B cell (primary cell): ENCODE data around the gene COL17A1. TPM values are rescaled to one million over a fixed set of nuclear protein-coding genes. Genes with fewer than 3 reads are reported as not detected.

Source experiments
- ATAC-seq: fragments of 200-7000 bp; cut with Tn5 transposase; one replicate; pipeline ENCODE4 v1.10.0; 2021; ENCODE audit warnings: low read depth, mild to moderate bottlenecking, moderate number of reproducible peaks, moderate library complexity
- CTCF ChIA-PET: fragments of 350-600 bp; sonication (Branson Sonifier 250); formaldehyde crosslinking; loops from one replicate; lab custom pipeline; 2021; ENCODE audit warnings: antibody characterized with exemption, inconsistent platforms; lab: Charles Lee
- POLR2A ChIA-PET: fragments of 350-600 bp; sonication (Branson Sonifier 250); formaldehyde crosslinking; loops from one replicate; lab custom pipeline; 2021; ENCODE audit warnings: antibody characterized with exemption; lab: Charles Lee
- DNase-seq: peaks from one replicate; pipeline ENCODE4 v3.0.0; 2013
- H2AFZ ChIP-seq: 2 replicates; pipeline ENCODE4 v1.6.1; 2012; ENCODE audit warnings: mild to moderate bottlenecking, low read depth, low read length; ENCODE audit not compliant: insufficient read depth, poor library complexity, severe bottlenecking
- H3K27ac ChIP-seq, 2 donors: 1 replicate in 1 of 2; 2 replicates in 1 of 2; pipeline ENCODE4 v1.5.1; 2012 to 2013; ENCODE audit warnings: low read length in 2 of 2, mild to moderate bottlenecking in 2 of 2, moderate library complexity in 1 of 2
- H3K27me3 ChIP-seq, 4 experiments: fragments of 200-600 bp in 1 of 4; sonication (generic) in 1 of 4; replicated peaks in 1 of 4; 1 replicate in 2 of 4; 2 replicates in 2 of 4; pipeline versions ENCODE4 v1.6.1 to v1.7.0; 2013 to 2016; ENCODE audit warnings: low read length in 3 of 4, mild to moderate bottlenecking in 2 of 4, mixed read lengths in 1 of 4, moderate library complexity in 1 of 4; ENCODE audit not compliant: insufficient read depth in 4 of 4, control insufficient read depth in 3 of 4; ENCODE audit errors: control extremely low read depth in 1 of 4
- H3K36me3 ChIP-seq, 2 experiments: replicated peaks in 1 of 2; 1 replicate in 1 of 2; 2 replicates in 1 of 2; pipeline versions ENCODE4 v1.6.1 to v1.7.1; 2013; ENCODE audit warnings: low read length in 1 of 2; ENCODE audit not compliant: insufficient read depth in 2 of 2, control insufficient read depth in 1 of 2; ENCODE audit errors: control extremely low read depth in 1 of 2, extremely low read depth in 1 of 2
- H3K4me1 ChIP-seq, 2 donors: fragments of 200-600 bp in 1 of 2; sonication (generic) in 1 of 2; 1 replicate in 1 of 2; 2 replicates in 1 of 2; pipeline versions ENCODE4 v1.5.1 to v1.6.1; 2013 to 2017; ENCODE audit warnings: low read length in 2 of 2; ENCODE audit not compliant: control insufficient read depth in 2 of 2, insufficient read depth in 2 of 2
- H3K4me2 ChIP-seq: replicated peaks from 2 replicates; pipeline ENCODE3; 2012; ENCODE audit warnings: mild to moderate bottlenecking, low read depth, low read length; ENCODE audit not compliant: poor library complexity, severe bottlenecking
- H3K4me3 ChIP-seq, 5 experiments: fragments of 200-600 bp in 1 of 5; sonication (generic) in 1 of 5; 1 replicate in 3 of 5; 2 replicates in 2 of 5; pipeline versions ENCODE4 v1.5.1 to v1.7.0; 2011 to 2016; ENCODE audit warnings: low read length in 4 of 5, mild to moderate bottlenecking in 4 of 5, low read depth in 2 of 5, control low read depth in 1 of 5, moderate library complexity in 1 of 5; ENCODE audit not compliant: insufficient read depth in 1 of 5; ENCODE audit errors: control extremely low read depth in 1 of 5, extremely low read depth in 1 of 5
- H3K79me2 ChIP-seq: fragments of 200-600 bp; sonication (generic); one replicate; pipeline ENCODE4 v1.6.0; 2016; ENCODE audit warnings: low read length; ENCODE audit not compliant: control insufficient read depth, insufficient read depth
- H3K9ac ChIP-seq: fragments of 200-600 bp; sonication (generic); 2 replicates; pipeline ENCODE4 v1.6.1; 2017; ENCODE audit warnings: mild to moderate bottlenecking, low read length, moderate library complexity
- H3K9me3 ChIP-seq, 3 donors: one replicate each; pipeline versions ENCODE4 v1.6.1 to v1.7.1; 2013; ENCODE audit warnings: low read length in 2 of 3; ENCODE audit not compliant: control insufficient read depth in 2 of 3, insufficient read depth in 1 of 3; ENCODE audit errors: control extremely low read depth in 1 of 3
- H4K20me1 ChIP-seq: 2 replicates; pipeline ENCODE4 v1.6.0; 2012; ENCODE audit warnings: mild to moderate bottlenecking, low read length; ENCODE audit not compliant: insufficient read depth, control insufficient read depth, poor library complexity, severe bottlenecking
- H3K27ac Mint-ChIP-seq: one replicate; pipeline ENCODE4 v1.8.0; 2021; ENCODE audit warnings: mixed read lengths
- H3K27me3 Mint-ChIP-seq: one replicate; pipeline ENCODE4 v1.8.0; 2021; ENCODE audit warnings: mixed read lengths
- H3K4me1 Mint-ChIP-seq: one replicate; pipeline ENCODE4 v1.8.0; 2021; ENCODE audit warnings: mixed read lengths
- H3K4me3 Mint-ChIP-seq: one replicate; pipeline ENCODE4 v1.8.0; 2021; ENCODE audit warnings: mixed read lengths
- H3K9me3 Mint-ChIP-seq: one replicate; pipeline ENCODE4 v1.8.0; 2022; ENCODE audit warnings: mixed read lengths; ENCODE audit not compliant: insufficient read depth
- CTCF ChIP-seq: fragments of 200-600 bp; IDR thresholded peaks from one replicate; pipeline ENCODE4 v1.8.0; 2022; ENCODE audit warnings: antibody characterized with exemption, mild to moderate bottlenecking
- EZH2 ChIP-seq: IDR thresholded peaks from 2 replicates; pipeline ENCODE4 v1.6.1; 2012; ENCODE audit warnings: borderline replicate concordance, low read depth, mild to moderate bottlenecking, moderate library complexity, low read length; ENCODE audit not compliant: insufficient read depth, poor library complexity, severe bottlenecking
- WGBS: methylation state at CpG from one replicate; pipeline ENCODE4 v1.1.5; 2013; ENCODE audit warnings: missing lambda C conversion rate; ENCODE audit not compliant: insufficient coverage; 5-methylcytosine and 5-hydroxymethylcytosine counted together
- intact Hi-C: fragments of 100-400 bp; cut with micrococcal nuclease; formaldehyde crosslinking; loops from one replicate; pipeline ENCODE4 v1.10.0; 2022
- polyA plus RNA-seq: library from polyadenylated mRNA; depleted of rRNA; stranded (reverse); fragments of >200 nt; gene quantifications from 2 replicates; pipeline ENCODE4 v1.2.3, GENCODE V29; 2012
- total RNA-seq, 2 donors: library from RNA; stranded (reverse); fragments of 120-200 nt in 1 of 2; gene quantifications; 1 replicate in 1 of 2; 2 replicates in 1 of 2; pipeline versions ENCODE4 v1.2.3 to v1.2.4, GENCODE V29; 2013 to 2022

COL17A1 gene
- total and polyA plus RNA-seq, 2 donors (not counting 1 experiment from before 2014, with no cell fraction given), result not detected

GRCh38 chr10:104029521-104029860 lies 56.2 kb downstream of the COL17A1 start:
- no peaks in the 10 kb centered on the region for H3K79me2 ChIP-seq
- POLR2A ChIA-PET, result no interaction called here
- Mint-ChIP-seq H3K27me3 (no peaks in the 10 kb centered on the region), H3K4me1 (no peaks in the 10 kb centered on the region), H3K9me3 (no peaks in the 10 kb centered on the region), H3K27ac (no peak overlapping the region), H3K4me3 (no peak overlapping the region)
- WGBS, result 97% methylated on average over 5 of the region's 6 CpGs
- TF ChIP-seq EZH2 (no peak), CTCF (no peak)
- peaks cover 6 to 21% of the 10 kb centered on the region in 2 experiments for H3K36me3 ChIP-seq
- H4K20me1 ChIP-seq, result no peaks in the 10 kb centered on the region
- no peak overlapping the region for H2AFZ ChIP-seq
- H3K9ac ChIP-seq, result no peak overlapping the region
- H3K4me1 ChIP-seq, result no peaks in the 10 kb centered on the region
- no peak overlapping the region for H3K27ac ChIP-seq
- no peaks in the 10 kb centered on the region for H3K27me3 ChIP-seq
- DNase-seq, result no peak
- H3K9me3 ChIP-seq, result no peaks in the 10 kb centered on the region
- ATAC-seq, result no peak
- no peak overlapping the region for H3K4me3 ChIP-seq
- CTCF ChIA-PET, result interaction anchor here (0.8 to 1.5 kb wide), 3 partner anchors 11 to 140 kb away, joined by 3 to 4 read pairs (median 3); no protein-coding TSS in a partner anchor
- intact Hi-C loops, result no loop called here
- no peak overlapping the region for H3K4me2 ChIP-seq

- no peak for ATAC-seq
- CTCF ChIA-PET, result interaction anchor here (0.7 to 1.5 kb wide), 5 partner anchors 10 to 246 kb away, joined by 3 to 4 read pairs (median 3); partner anchors contain the start of gene SFR1
- Histone ChIP-seq H3K4me3 (no peak overlapping the region), H3K79me2 (no peaks in the 10 kb centered on the region), H3K9me3 (no peaks in the 10 kb centered on the region), H2AFZ (no peak overlapping the region), H3K4me2 (no peak overlapping the region), H3K36me3 (peaks cover 6 to 26% of the 10 kb centered on the region in 2 experiments), H3K4me1 (no peaks in the 10 kb centered on the region), H3K9ac (no peak overlapping the region), H3K27ac (no peak overlapping the region), H4K20me1 (no peaks in the 10 kb centered on the region), H3K27me3 (no peaks in the 10 kb centered on the region)
- WGBS, result 100% methylated on average over 2 of the region's 4 CpGs
- Mint-ChIP-seq H3K27ac (no peak overlapping the region), H3K4me1 (no peaks in the 10 kb centered on the region), H3K4me3 (no peak overlapping the region), H3K9me3 (no peaks in the 10 kb centered on the region), H3K27me3 (no peaks in the 10 kb centered on the region)
- intact Hi-C loops, result no loop called here
- POLR2A ChIA-PET, result no interaction called here
- DNase-seq, result no peak
- TF ChIP-seq EZH2 (no peak), CTCF (no peak)
These were observed 56.7 kb downstream of the COL17A1 start for GRCh38 chr10:104028823-104029520.
